ENCODE results near the gene INSIG1.

INSIG1 gene

GRCh38 chr7:155333346-155334234 lies 35.9 kb downstream of the INSIG1 start:
- FAIRE-seq = no peak

- FAIRE-seq = no peak
These were observed 39.3 kb downstream of the INSIG1 start for GRCh38 chr7:155336812-155337602.

- no peak for FAIRE-seq
These were observed 40.4 kb downstream of the INSIG1 start for GRCh38 chr7:155337946-155338631.

GRCh38 chr7:155338632-155339320 lies 41.1 kb downstream of the INSIG1 start:
- no peak for FAIRE-seq

DNA sequence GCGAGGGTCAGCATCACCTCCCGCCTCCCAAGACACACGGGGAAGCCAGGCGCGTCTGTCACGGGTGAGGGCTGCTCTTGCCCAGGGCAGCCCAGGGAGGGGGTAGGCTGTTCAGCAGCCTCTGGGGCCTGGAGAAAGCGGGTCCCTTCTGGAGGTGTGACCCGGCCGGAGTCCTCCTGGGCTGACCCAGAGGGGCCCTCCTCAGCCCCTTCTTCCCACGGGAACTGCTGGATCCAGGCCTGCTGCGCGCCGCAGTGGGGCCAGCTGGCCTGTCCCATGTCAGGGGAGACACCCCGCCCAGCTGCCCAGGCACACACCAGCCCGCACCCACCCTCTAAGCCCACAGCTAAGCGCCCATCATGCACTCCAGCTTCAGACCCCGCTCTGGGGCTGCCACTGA lies 41.8 kb downstream of the INSIG1 start:
- FAIRE-seq = no peak

GRCh38 chr7:155340071-155340531 lies 42.4 kb downstream of the INSIG1 start:
- no peak for FAIRE-seq

DNA sequence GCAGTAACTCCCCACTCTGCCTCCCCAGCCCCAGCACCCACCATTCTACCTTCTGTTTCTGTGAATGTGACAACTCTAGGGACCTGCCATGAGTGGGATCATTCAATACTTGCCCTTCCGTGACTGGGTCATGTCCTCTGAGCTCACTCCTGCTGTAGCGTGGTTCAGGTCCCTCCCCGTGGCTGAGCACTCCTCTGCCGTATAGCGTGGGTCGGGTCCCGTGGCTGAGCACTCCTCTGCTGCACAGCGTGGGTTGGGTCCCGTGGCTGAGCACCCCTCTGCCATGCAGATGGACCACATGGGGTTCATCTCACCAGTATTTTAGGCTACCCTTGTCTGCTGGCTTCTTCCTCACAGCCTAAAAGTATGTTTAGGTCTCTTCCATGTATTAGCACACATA lies 43.0 kb downstream of the INSIG1 start:
- FAIRE-seq = no peak

GRCh38 chr7:155341463-155341983 lies 43.8 kb downstream of the INSIG1 start:
- no peak for FAIRE-seq

- FAIRE-seq = no peak
These were observed 44.6 kb downstream of the INSIG1 start for GRCh38 chr7:155342313-155342712.

DNA sequence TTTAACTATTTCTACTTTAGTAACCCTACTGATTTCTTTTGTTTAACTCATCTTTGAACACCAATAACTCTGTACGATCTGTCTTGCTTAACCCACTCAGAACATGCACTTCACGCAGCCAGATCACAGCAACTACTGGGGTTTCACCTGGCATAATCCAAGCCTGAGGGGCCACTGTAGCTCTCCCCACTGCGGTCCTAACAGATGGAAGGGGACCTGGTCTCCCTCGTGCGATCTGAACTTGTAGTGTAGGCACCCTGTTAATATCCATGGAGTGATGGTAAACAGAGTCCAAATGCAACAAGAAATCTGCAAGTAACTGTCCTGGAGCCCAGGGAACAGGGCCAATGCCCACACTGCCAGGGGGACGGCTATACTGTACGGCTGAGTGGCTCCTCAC lies 45.5 kb downstream of the INSIG1 start:
- FAIRE-seq = no peak

- no peak for FAIRE-seq
These were observed 46.0 kb downstream of the INSIG1 start for GRCh38 chr7:155343661-155344121.

GRCh38 chr7:155344270-155344617 lies 46.6 kb downstream of the INSIG1 start:
- FAIRE-seq = no peak

- no peak for FAIRE-seq
These were observed 47.1 kb downstream of the INSIG1 start for GRCh38 chr7:155344618-155345433.

DNA sequence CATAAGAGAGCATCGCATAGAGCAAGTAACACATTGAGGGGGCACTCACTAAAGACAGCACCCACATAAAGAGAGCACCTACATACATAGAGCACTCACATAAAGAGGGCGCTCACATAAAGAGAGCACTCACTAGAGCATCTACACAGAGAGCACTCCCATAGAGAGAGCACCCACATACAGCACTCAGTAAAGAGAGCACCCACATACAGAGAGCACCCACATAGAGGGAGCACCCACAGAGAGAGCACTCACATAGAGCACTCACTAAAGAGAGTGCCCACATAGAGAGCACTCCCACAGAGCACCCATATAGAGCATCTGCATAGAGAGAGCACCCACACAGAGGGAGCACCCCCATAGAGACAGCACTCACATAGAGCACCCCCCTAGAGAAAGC lies 47.8 kb downstream of the INSIG1 start:
- no peak for FAIRE-seq

GRCh38 chr7:155346285-155346684 lies 48.6 kb downstream of the INSIG1 start:
- no peak for FAIRE-seq

DNA sequence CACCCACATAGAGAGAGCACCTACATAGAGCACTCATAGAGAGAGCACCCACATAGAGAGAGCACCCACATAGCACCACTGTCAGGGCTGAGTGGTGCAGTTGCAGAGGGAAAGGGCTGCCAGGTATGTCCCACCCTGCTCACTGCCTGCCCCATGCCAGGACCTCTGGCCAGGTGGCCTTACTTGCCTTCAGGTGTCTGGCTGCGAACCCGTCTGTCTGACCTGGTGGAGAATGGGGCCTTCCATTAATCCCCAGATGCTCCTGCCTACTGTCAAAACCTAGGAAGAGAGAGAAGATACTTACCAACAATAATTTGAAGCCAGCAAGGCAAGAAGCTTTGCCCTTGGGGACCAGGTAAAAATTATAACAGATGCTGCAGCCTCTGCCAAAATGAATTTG lies 51.1 kb downstream of the INSIG1 start:
- FAIRE-seq = no peak

DNA sequence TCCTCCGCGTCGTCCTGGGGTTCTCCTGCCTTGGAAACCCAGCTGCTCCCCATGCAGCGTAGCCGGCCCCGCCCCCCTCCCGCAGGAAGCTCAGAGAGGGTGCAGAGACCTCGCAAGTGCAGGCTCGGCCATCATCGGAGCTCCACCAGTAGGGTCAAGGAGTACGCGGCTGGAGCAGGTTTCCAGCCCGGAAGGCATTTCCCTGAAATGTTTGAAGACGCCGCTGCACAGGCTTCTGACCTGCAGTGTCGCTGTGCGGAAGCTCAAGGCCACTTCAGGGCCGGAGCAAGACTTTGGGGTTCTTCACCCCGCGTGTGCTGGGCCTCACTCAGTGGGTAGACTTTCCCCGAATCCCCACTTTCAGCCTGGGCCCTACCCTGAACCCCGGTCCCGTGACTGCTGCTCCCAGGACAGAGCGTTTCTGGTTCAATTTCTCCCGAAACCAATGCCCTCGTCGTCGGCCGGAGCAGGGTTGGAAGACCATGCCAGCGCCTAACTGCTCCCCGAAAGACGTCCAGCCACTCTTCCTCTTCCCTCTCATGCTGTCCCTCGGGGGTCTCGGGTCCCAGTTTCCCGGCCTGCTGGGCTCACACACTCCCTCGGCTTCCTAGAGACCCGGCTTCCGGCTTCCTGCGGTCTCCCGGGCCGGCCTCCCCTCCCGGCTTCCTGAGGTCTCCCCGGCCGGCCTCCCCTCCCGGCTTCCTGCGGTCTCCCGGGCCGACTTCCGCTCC lies 52.1 kb downstream of the INSIG1 start:
- no peak for FAIRE-seq

DNA sequence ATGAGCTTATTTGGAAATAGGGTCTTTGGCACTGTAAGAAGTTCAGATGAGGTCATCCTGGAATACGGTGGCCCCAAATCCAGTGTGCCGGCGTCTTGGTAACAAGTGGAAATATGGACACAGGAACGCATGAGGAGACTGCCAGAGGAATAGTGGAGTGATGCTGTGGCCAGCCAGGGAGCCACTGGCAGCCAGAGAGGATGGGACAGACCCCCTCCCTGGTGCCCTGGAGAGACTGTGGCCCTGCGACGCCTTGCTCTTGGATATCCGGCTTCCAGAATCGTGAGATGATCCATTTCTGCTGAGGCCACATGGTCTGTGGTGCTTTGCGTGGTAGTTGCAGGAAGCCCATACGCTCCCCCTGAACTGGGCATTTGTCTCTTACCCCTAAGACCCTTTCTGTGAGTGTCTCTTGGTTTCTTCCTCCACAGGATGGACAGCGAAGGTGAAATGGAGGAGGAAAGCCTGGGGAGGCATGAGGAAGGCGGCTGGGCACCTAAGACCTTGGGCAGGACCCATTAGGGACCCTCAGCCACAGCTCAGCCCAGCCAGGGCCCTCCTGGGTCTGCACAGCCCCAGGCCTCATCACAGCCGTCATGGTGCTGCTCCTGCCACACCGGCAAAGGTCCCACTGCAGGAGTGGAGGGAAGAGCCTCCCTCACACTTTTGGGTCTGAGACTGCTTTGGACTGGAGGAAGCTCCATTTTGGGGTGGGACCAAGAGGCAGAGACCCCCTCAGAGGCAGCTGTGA lies 53.6 kb downstream of the INSIG1 start:
- FAIRE-seq = no peak

DNA sequence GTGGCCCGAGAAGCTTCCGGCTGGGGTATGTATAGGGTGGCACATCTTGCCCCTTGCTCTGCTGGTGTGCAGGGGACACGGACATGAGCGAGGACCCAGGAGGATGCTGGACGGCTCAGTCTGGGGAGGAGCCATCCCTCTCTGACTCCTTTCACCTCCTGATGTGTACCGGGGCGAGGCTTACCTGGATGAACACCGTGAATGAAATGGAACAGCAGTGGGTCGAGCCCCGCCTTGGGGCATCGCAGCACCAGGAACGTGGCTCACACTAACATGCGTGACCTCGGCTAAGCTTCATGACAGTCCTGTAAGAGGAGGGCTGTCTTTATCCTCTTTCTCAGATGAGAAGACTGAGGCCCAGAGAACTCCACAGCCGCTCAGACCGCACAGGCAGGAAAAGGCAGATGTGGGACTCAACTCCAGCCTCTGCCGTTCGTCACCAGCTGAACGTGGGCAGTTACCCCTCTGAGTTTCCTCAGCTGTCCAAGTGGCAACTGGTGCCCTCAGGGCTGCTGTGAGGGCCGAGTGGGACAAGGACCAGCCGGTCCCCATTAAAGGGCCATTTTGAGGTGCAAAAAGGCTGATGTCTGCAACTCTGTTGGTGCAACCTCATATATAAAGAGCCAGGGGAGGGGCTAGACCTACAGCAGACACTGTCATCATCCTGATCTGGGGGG lies 54.5 kb downstream of the INSIG1 start:
- FAIRE-seq = no peak

Data from colon (tissue), 2 donors.